Measurements from ENCODE around the gene PRPS1. TPM values are rescaled to one million over a fixed set of nuclear protein-coding genes. Genes with fewer than 3 reads are reported as not detected.

The PRPS1 gene
- total and polyA plus RNA-seq, 9 of the 15 experiments (the other 6 are each of a cell fraction or from before 2014, with no cell fraction given), result 47.8 to 175 (median 79.6) TPM

DNA sequence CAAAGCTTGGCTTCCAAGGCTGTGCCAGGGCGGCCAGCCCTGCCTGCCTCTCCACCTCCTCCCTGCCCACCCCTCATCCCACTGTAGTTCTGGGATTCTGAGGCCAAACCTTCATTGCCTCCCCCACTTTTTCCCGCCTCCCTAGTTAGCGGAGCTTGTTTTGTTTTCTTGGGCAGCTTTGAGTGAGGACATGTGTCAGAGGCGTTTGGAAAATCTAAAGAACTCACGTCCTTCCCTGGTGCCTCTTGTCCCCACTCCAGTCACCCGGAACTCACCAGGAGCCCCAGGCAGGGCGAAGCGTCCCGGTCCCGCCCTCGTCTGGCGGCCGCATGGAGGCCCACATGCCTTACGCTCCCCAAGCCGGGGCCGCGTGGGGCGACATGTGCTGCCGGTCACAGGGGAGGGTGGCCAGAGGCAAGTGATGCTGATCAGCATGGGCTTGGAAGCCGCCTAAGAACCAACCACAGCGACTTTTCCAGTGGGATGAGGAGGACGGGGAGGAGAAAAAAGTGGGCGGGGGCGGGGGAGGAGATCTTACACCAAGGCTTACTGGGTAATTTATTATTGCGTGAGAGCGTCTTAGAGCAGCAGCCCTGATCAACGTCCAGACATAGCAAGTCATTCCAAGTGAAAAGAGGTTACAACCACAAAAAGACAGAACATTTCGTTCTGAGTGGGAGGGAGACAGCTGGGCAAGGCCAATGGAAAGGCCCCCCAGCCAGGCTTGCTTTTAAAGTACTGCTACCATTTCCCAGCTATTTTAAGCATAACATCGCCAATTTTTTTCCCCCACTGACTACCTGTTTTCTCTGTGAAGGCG is 48.5 kb downstream of the PRPS1 start:
- H2AFZ ChIP-seq (ENCODE audit: low read depth, low read length), result peak overlapping the region; percentile 85
- H3K4me1 ChIP-seq (replicated peaks in 1 of 2; ENCODE audit: control insufficient read depth in 2 of 2, insufficient read depth in 2 of 2, low read length in 2 of 2), result peaks cover 26 to 39% of the 10 kb centered on the region in 2 experiments; a peak in 4 of 5 replicates
- H3K79me2 ChIP-seq (ENCODE audit: control insufficient read depth, insufficient read depth, low read length), result peaks cover 19% of the 10 kb centered on the region
- H4K20me1 ChIP-seq (replicated peaks; ENCODE audit: control insufficient read depth, insufficient read depth, low read length), result no peaks in the 10 kb centered on the region
- peak; percentile 66 to 86 (median 68) for DNase-seq (ENCODE audit: extremely low read depth in 1 of 4, low spot score in 3 of 4)
- intact Hi-C loops (cut with micrococcal nuclease), result loop anchor here (10.0 kb wide), 1 partner anchor 398 kb away; no protein-coding TSS in a partner anchor
- H3K4me2 ChIP-seq (ENCODE audit: insufficient read depth, low read length), result peak overlapping the region; percentile 89
- peak overlapping the region; percentile 88 for H3K27ac ChIP-seq (ENCODE audit: extremely low read depth, low read depth, low read length)
- peak overlapping the region; percentile 58 for H3K4me3 ChIP-seq
- peak; percentile 73 for ATAC-seq
- FAIRE-seq, result peak; percentile 86
- CTCF ChIA-PET (ENCODE audit: low intra/inter-chr PET ratio), result no interaction called here
- POLR2A ChIA-PET, result interaction anchor here (1.0 to 2.4 kb wide), 3 partner anchors 10 to 53 kb away, joined by 3 to 9 read pairs (median 5); no protein-coding TSS in a partner anchor
- H3K9me1 ChIP-seq (ENCODE audit: control insufficient read depth, insufficient read depth, low read length), result no peaks in the 10 kb centered on the region
- H3K9ac ChIP-seq (ENCODE audit: insufficient read depth in 1 of 2, low read depth in 2 of 2, low read length in 2 of 2), result peak overlapping the region; percentile 86 to 94
- no peaks in the 10 kb centered on the region for H3K27me3 ChIP-seq (ENCODE audit: control insufficient read depth in 2 of 2, insufficient read depth in 2 of 2, low read length in 2 of 2)
- no peaks in the 10 kb centered on the region for H3K9me3 ChIP-seq (replicated peaks; ENCODE audit: control insufficient read depth, insufficient read depth, low read depth, low read length)
- H3K36me3 ChIP-seq (ENCODE audit: control insufficient read depth, insufficient read depth, low read length), result no peaks in the 10 kb centered on the region
- under 1% methylated on average over 26 of the region's 30 CpGs for WGBS (ENCODE audit: insufficient coverage, low coverage, missing lambda C conversion rate)
- no TSS peak for BruUV-seq (replicated peaks)
- in situ Hi-C loops (cut with MboI), result loop anchor here (5.0 kb wide), 2 partner anchors 36 to 101 kb away; partner anchors contain the start of genes NCBP2L and TSC22D3
- no peak for TF ChIP-seq POU5F1 (IDR thresholded peaks at IDR 0.05; ENCODE audit: borderline replicate concordance, low read depth, low read length, partially characterized antibody)
- TF ChIP-seq, protein P1, sequence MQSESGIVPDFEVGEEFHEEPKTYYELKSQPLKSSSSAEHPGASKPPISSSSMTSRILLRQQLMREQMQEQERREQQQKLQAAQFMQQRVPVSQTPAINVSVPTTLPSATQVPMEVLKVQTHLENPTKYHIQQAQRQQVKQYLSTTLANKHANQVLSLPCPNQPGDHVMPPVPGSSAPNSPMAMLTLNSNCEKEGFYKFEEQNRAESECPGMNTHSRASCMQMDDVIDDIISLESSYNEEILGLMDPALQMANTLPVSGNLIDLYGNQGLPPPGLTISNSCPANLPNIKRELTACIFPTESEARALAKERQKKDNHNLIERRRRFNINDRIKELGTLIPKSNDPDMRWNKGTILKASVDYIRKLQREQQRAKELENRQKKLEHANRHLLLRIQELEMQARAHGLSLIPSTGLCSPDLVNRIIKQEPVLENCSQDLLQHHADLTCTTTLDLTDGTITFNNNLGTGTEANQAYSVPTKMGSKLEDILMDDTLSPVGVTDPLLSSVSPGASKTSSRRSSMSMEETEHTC (IDR thresholded peaks at IDR 0.05), result no peak
- no peak for TF ChIP-seq NCOA2 (IDR thresholded peaks at IDR 0.05; ENCODE audit: partially characterized antibody in 2 of 2)
- no peak for TF ChIP-seq RBM25 (IDR thresholded peaks at IDR 0.05; ENCODE audit: low read depth, low read length, severe bottlenecking)
- no peak for TF ChIP-seq HCFC1 (IDR thresholded peaks at IDR 0.05; ENCODE audit: low read depth, low read length)
- peak; percentile 96 for TF ChIP-seq EP400 (IDR thresholded peaks at IDR 0.05)
- no peak for TF ChIP-seq STAT5B (CRISPR knock-in tag; IDR thresholded peaks at IDR 0.05)
- TF ChIP-seq CHD4 (IDR thresholded peaks at IDR 0.05; ENCODE audit: insufficient read depth, insufficient replicate concordance, low read depth, low read length, poor library complexity, severe bottlenecking), result no peak
- peak; percentile 42; the same call in 1 of the 2 replicates for TF ChIP-seq RNF2 (IDR thresholded peaks at IDR 0.05)
- TF ChIP-seq, protein P2, sequence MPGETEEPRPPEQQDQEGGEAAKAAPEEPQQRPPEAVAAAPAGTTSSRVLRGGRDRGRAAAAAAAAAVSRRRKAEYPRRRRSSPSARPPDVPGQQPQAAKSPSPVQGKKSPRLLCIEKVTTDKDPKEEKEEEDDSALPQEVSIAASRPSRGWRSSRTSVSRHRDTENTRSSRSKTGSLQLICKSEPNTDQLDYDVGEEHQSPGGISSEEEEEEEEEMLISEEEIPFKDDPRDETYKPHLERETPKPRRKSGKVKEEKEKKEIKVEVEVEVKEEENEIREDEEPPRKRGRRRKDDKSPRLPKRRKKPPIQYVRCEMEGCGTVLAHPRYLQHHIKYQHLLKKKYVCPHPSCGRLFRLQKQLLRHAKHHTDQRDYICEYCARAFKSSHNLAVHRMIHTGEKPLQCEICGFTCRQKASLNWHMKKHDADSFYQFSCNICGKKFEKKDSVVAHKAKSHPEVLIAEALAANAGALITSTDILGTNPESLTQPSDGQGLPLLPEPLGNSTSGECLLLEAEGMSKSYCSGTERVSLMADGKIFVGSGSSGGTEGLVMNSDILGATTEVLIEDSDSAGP (CRISPR knock-in tag; IDR thresholded peaks at IDR 0.05), result no peak
- TF ChIP-seq, protein P3, sequence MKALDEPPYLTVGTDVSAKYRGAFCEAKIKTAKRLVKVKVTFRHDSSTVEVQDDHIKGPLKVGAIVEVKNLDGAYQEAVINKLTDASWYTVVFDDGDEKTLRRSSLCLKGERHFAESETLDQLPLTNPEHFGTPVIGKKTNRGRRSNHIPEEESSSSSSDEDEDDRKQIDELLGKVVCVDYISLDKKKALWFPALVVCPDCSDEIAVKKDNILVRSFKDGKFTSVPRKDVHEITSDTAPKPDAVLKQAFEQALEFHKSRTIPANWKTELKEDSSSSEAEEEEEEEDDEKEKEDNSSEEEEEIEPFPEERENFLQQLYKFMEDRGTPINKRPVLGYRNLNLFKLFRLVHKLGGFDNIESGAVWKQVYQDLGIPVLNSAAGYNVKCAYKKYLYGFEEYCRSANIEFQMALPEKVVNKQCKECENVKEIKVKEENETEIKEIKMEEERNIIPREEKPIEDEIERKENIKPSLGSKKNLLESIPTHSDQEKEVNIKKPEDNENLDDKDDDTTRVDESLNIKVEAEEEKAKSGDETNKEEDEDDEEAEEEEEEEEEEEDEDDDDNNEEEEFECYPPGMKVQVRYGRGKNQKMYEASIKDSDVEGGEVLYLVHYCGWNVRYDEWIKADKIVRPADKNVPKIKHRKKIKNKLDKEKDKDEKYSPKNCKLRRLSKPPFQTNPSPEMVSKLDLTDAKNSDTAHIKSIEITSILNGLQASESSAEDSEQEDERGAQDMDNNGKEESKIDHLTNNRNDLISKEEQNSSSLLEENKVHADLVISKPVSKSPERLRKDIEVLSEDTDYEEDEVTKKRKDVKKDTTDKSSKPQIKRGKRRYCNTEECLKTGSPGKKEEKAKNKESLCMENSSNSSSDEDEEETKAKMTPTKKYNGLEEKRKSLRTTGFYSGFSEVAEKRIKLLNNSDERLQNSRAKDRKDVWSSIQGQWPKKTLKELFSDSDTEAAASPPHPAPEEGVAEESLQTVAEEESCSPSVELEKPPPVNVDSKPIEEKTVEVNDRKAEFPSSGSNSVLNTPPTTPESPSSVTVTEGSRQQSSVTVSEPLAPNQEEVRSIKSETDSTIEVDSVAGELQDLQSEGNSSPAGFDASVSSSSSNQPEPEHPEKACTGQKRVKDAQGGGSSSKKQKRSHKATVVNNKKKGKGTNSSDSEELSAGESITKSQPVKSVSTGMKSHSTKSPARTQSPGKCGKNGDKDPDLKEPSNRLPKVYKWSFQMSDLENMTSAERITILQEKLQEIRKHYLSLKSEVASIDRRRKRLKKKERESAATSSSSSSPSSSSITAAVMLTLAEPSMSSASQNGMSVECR (CRISPR knock-in tag; IDR thresholded peaks at IDR 0.05), result peak; percentile 75
- no peak for TF ChIP-seq RB1 (IDR thresholded peaks at IDR 0.05; ENCODE audit: low read depth)
